Activated B cell treated with CpG ODN at 0.5 μM for 24 hours (primary cell): ENCODE results near the gene PHOX2A. TPM values are rescaled to one million over a fixed set of nuclear protein-coding genes. Genes with fewer than 3 reads are reported as not detected.
"Not testable (repeated sequence)": the region's sequence is repeated elsewhere in the genome, so short reads cannot be mapped to it uniquely, and the experiment has no call there.

Source experiments
- ATAC-seq: fragments of 200-7000 bp; cut with Tn5 transposase; one replicate; pipeline ENCODE4 v1.10.0; 2021; ENCODE audit warnings: low read depth, mild to moderate bottlenecking, moderate library complexity
- CTCF ChIA-PET: fragments of 350-600 bp; sonication (Branson Sonifier 250); formaldehyde crosslinking; loops from one replicate; lab custom pipeline; 2021; ENCODE audit warnings: antibody characterized with exemption; lab: Charles Lee
- POLR2A ChIA-PET: fragments of 350-600 bp; sonication (Branson Sonifier 250); formaldehyde crosslinking; loops from one replicate; lab custom pipeline; 2021; ENCODE audit warnings: antibody characterized with exemption; lab: Charles Lee
- DNase-seq: peaks from one replicate; pipeline ENCODE4 v3.0.0; 2022
- H3K27ac Mint-ChIP-seq: one replicate; pipeline ENCODE4 v1.8.0; 2020; ENCODE audit warnings: mixed read lengths
- H3K27me3 Mint-ChIP-seq: one replicate; pipeline ENCODE4 v1.8.0; 2021; ENCODE audit warnings: mixed read lengths
- H3K36me3 Mint-ChIP-seq: one replicate; pipeline ENCODE4 v1.8.0; 2021; ENCODE audit warnings: low read depth, mixed read lengths
- H3K4me1 Mint-ChIP-seq: one replicate; pipeline ENCODE4 v1.8.0; 2021; ENCODE audit warnings: mixed read lengths
- H3K4me3 Mint-ChIP-seq: one replicate; pipeline ENCODE4 v1.8.0; 2020; ENCODE audit warnings: mild to moderate bottlenecking, mixed read lengths
- H3K9me3 Mint-ChIP-seq: one replicate; pipeline ENCODE4 v1.8.0; 2020; ENCODE audit warnings: mixed read lengths
- intact Hi-C: fragments of 100-400 bp; cut with micrococcal nuclease; formaldehyde crosslinking; loops from one replicate; pipeline ENCODE4 v1.15.1; 2024
- total RNA-seq: library from RNA; stranded (reverse); gene quantifications from 2 replicates; pipeline ENCODE4 v1.2.3, GENCODE V29; 2022
- TF ChIP-seq, protein P1 (sequence below): fragments of 200-600 bp; IDR thresholded peaks from one replicate; pipeline ENCODE4 v1.8.0; 2022; ENCODE audit warnings: antibody characterized with exemption, mild to moderate bottlenecking

The PHOX2A gene
- not detected in 2 replicates for total RNA-seq

DNA sequence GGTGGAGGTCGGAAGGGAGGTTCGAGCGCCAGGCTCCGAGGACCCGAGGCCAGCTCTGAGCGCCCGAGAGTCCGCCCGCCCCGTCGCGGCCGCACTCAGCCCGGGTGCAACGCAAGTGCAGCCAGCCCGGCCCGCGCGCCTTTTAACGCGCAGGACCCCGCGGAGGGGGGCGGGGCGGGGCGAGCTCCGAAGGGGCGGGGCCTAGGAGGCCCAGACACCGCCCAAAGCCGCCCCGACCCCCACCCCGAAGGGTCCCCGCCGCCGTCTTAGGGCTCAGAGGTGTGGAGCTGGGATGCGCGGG lies at the start of gene PHOX2A:
TSS of gene PHOX2A (minus strand) at position 117 of the 301 bp plus-strand sequence. CDS start 172 bp downstream, outside the sequence.
- TF ChIP-seq, protein P1, sequence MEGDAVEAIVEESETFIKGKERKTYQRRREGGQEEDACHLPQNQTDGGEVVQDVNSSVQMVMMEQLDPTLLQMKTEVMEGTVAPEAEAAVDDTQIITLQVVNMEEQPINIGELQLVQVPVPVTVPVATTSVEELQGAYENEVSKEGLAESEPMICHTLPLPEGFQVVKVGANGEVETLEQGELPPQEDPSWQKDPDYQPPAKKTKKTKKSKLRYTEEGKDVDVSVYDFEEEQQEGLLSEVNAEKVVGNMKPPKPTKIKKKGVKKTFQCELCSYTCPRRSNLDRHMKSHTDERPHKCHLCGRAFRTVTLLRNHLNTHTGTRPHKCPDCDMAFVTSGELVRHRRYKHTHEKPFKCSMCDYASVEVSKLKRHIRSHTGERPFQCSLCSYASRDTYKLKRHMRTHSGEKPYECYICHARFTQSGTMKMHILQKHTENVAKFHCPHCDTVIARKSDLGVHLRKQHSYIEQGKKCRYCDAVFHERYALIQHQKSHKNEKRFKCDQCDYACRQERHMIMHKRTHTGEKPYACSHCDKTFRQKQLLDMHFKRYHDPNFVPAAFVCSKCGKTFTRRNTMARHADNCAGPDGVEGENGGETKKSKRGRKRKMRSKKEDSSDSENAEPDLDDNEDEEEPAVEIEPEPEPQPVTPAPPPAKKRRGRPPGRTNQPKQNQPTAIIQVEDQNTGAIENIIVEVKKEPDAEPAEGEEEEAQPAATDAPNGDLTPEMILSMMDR, result no peak
- Mint-ChIP-seq H3K9me3 (no peaks in the 10 kb centered on the region), H3K36me3 (no peaks in the 10 kb centered on the region), H3K4me3 (peak within 1 kb of the TSS; percentile 5), H3K27ac (no peak within 1 kb of the TSS), H3K27me3 (peaks cover 43% of the 10 kb centered on the region), H3K4me1 (peaks cover 31% of the 10 kb centered on the region)
- DNase-seq (no peak), ATAC-seq (no peak)
- ChIA-PET POLR2A (no interaction called here), CTCF (no interaction called here)
- intact Hi-C loops, result loop anchor here (5.0 kb wide), 1 partner anchor 168 kb away; no protein-coding TSS in a partner anchor

DNA sequence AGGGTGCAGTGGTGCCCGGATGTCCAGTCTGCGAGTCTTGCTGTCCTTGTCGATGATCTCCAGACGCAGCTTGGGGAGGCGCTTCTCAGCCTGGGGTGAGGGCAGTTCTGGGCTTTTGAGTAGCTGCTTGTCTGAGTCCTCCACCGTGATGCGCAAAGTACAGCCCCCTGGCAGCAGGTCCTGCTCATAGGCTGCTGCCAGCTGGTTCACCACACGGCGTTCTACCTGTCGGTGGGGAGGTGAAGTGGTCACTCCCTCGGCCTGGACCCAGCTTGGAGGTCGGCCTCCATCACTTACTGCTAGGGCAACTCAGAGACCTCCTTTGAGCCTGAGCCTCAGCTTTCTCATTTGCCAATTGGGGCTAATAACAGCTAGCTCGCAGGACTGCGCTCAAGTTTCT lies 49.4 kb upstream of the PHOX2A start:
- no peak overlapping the region for H3K4me3 Mint-ChIP-seq
- H3K9me3 Mint-ChIP-seq, result no peaks in the 10 kb centered on the region
- DNase-seq (no peak), ATAC-seq (no peak)
- CTCF ChIA-PET, result interaction anchor here (1.9 to 2.8 kb wide), 2 partner anchors 120 to 137 kb away, joined by 4 to 12 read pairs; no protein-coding TSS in a partner anchor
- intact Hi-C loops, result no loop called here
- H3K27ac Mint-ChIP-seq, result no peak overlapping the region
- POLR2A ChIA-PET, result no interaction called here
- H3K4me1 Mint-ChIP-seq, result peaks cover 12% of the 10 kb centered on the region
- TF ChIP-seq, protein P1, result no peak
- H3K36me3 Mint-ChIP-seq, result peaks cover 32% of the 10 kb centered on the region
- no peaks in the 10 kb centered on the region for H3K27me3 Mint-ChIP-seq

DNA sequence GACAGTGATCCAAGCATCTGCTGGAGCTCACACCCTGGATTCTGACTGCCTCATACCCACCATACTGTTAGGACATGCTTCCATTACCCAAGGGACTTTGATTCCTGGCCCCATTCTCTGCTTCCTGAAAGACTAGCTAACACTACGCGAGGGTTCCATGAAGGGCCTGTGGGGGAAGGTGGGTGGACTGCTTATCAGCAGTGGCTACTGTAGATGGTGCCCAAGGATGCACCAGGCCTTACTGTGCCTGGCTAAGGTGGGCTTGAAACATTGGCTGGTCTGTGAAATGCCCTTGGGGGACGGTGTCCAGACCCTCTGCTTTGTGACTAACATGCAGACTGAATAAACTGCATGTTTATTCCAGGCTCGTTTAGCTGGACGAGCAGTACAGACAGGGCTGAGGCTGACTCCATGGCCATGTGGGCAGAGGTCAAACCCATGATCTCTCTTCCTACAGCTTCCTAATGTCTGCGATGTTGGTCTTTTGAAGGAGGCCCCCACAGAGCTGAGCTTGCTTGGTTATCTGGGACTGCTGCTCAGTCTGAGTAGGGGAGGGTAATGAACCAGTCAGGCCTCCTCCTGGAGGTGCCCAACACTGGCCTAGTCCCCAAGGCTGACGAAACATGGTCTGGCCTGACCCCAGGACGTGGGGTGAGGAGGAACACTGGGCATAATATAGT lies 48.3 kb upstream of the PHOX2A start:
- Mint-ChIP-seq H3K9me3 (no peaks in the 10 kb centered on the region), H3K27me3 (no peaks in the 10 kb centered on the region), H3K36me3 (peaks cover 32% of the 10 kb centered on the region), H3K4me1 (peaks cover 3% of the 10 kb centered on the region), H3K4me3 (no peak overlapping the region), H3K27ac (no peak overlapping the region)
- no peak for DNase-seq
- CTCF ChIA-PET, result interaction anchor here (1.9 to 3.0 kb wide), 3 partner anchors 122 to 139 kb away, joined by 4 to 12 read pairs (median 12); no protein-coding TSS in a partner anchor
- intact Hi-C loops, result no loop called here
- no peak for ATAC-seq
- TF ChIP-seq, protein P1, result no peak
- POLR2A ChIA-PET, result no interaction called here

DNA sequence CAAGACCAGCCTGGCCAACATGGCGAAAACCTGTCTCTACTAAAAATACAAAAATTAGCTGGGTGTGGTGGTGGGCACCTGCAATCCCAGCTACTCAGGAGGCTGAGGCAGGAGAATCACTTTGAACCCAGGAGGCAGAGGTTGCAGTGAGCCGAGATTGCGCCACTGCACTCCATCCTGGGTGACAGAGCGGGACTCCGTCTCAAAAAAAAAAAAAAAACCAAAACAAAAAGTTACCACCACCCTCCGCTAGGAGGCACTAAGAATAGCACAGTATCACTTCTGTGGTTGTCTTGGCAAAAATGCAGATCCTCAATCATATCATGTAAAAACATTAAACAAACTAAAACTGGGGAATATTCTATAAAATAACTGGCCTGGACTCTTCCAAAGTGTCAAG lies 46.8 kb upstream of the PHOX2A start:
- POLR2A ChIA-PET, DNase-seq, H3K27ac Mint-ChIP-seq, H3K4me1 Mint-ChIP-seq, H3K9me3 Mint-ChIP-seq, H3K4me3 Mint-ChIP-seq, H3K27me3 Mint-ChIP-seq: not testable (repeated sequence)
- CTCF ChIA-PET, result interaction anchor here (1.4 to 3.0 kb wide), 2 partner anchors 124 to 140 kb away, joined by 11 to 12 read pairs; no protein-coding TSS in a partner anchor
- peak; percentile 50 for ATAC-seq
- intact Hi-C loops, result loop anchor here (1.0 kb wide), 2 partner anchors 124 to 141 kb away; no protein-coding TSS in a partner anchor
- peaks cover 24% of the 10 kb centered on the region for H3K36me3 Mint-ChIP-seq

DNA sequence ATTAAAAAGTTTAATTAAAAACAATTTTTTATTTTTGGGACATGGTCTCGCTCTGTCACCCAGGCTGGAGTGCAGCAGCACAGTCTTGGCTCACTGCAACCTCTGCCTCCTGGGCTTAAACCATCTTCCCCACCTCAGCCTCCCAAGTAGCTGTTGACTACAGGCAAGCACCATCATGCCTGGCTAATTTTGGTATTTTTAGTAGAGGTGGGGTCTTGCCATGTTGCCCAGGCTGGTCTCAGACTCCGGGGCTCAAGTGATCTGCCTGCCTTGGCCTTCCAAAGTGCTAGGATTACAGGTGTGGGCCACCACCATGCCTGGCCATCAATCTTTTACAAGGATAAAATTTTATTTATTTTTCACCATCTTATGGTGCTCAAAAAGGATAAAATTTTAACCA lies 43.3 kb upstream of the PHOX2A start:
- POLR2A ChIA-PET, result no interaction called here
- H3K4me1 Mint-ChIP-seq, result peaks cover 3% of the 10 kb centered on the region
- peaks cover 15% of the 10 kb centered on the region for H3K27me3 Mint-ChIP-seq
- DNase-seq (no peak), ATAC-seq (no peak)
- H3K27ac Mint-ChIP-seq, result no peak overlapping the region
- H3K9me3 Mint-ChIP-seq, result no peaks in the 10 kb centered on the region
- CTCF ChIA-PET, result interaction anchor here (1.2 kb wide), 1 partner anchor 127 kb away, joined by 3 read pairs; no protein-coding TSS in a partner anchor
- intact Hi-C loops, result no loop called here
- TF ChIP-seq, protein P1, result no peak
- H3K36me3 Mint-ChIP-seq, result peaks cover 1% of the 10 kb centered on the region
- H3K4me3 Mint-ChIP-seq, result no peak overlapping the region
